Endothelial cell of umbilical vein (primary cell): Measurements from ENCODE around the gene HBEGF. TPM values are rescaled to one million over a fixed set of nuclear protein-coding genes. Genes with fewer than 3 reads are reported as not detected.

Experiments
- BruUV-seq: library from RNA; stranded (reverse); fragments of 400-500 nt; replicated peaks from 2 replicates; lab custom pipeline; 2021; lab: Mats Ljungman, UMichigan
- CTCF ChIA-PET: fragments of 300-600, 350-600 bp; sonication (Branson Sonifier 250); formaldehyde crosslinking; loops from one replicate; lab custom pipeline; 2021; ENCODE audit warnings: antibody characterized with exemption, inconsistent platforms; lab: Charles Lee
- POLR2A ChIA-PET: fragments of 300-600, 350-600 bp; sonication (Branson Sonifier 250); formaldehyde crosslinking; loops from one replicate; lab custom pipeline; 2021; ENCODE audit warnings: antibody characterized with exemption, inconsistent platforms; lab: Charles Lee
- DNase-seq: peaks from one replicate; pipeline ENCODE4 v3.0.0-alpha.2; 2011; ENCODE audit warnings: low read depth, low spot score
- FAIRE-seq: peaks from 2 replicates; lab custom pipeline; 2011; peaks lifted over from hg19 to GRCh38; lab: Jason Lieb, UNC
- H2AFZ ChIP-seq: 2 replicates; pipeline ENCODE4 v1.6.0; 2012; ENCODE audit warnings: low read depth, low read length, control low read depth, inconsistent platforms
- H3K27ac ChIP-seq: 2 replicates; pipeline ENCODE4 v1.5.1; 2011; ENCODE audit warnings: low read depth, mild to moderate bottlenecking, control low read depth, low read length, moderate library complexity; ENCODE audit not compliant: insufficient read depth
- H3K27me3 ChIP-seq, 2 experiments: 2 replicates each; pipeline versions ENCODE4 v1.6.0 to v1.6.1; 2011; ENCODE audit warnings: low read length in 2 of 2, mixed read lengths in 1 of 2; ENCODE audit not compliant: control insufficient read depth in 2 of 2, insufficient read depth in 2 of 2
- H3K36me3 ChIP-seq, 2 experiments: 2 replicates in 1 of 2; 3 replicates in 1 of 2; pipeline ENCODE4 v1.5.1; 2011; ENCODE audit warnings: low read length in 2 of 2, mild to moderate bottlenecking in 1 of 2, moderate library complexity in 1 of 2; ENCODE audit not compliant: control insufficient read depth in 2 of 2, insufficient read depth in 2 of 2; ENCODE audit errors: extremely low read depth in 1 of 2
- H3K4me1 ChIP-seq: 3 replicates; pipeline ENCODE4 v1.5.1; 2011; ENCODE audit warnings: mild to moderate bottlenecking, low read length; ENCODE audit not compliant: control insufficient read depth, insufficient read depth; ENCODE audit errors: extremely low read depth
- H3K4me2 ChIP-seq: 2 replicates; pipeline ENCODE4 v1.6.1; 2011; ENCODE audit warnings: low read length, control low read depth, mixed read lengths; ENCODE audit not compliant: insufficient read depth
- H3K4me3 ChIP-seq, 3 experiments: fragments of 200-600 bp in 1 of 3; sonication (generic), shearing (Covaris generic) in 1 of 3; replicated peaks in 1 of 3; 2 replicates each; pipeline ENCODE4 v1.5.1; 2011 to 2016; ENCODE audit warnings: control low read depth in 3 of 3, low read length in 3 of 3, mild to moderate bottlenecking in 2 of 3, inconsistent platforms in 1 of 3, low read depth in 1 of 3, moderate library complexity in 1 of 3; ENCODE audit not compliant: insufficient read depth in 1 of 3
- H3K79me2 ChIP-seq: 2 replicates; pipeline ENCODE4 v1.6.0; 2012; ENCODE audit warnings: low read length, inconsistent platforms; ENCODE audit not compliant: control insufficient read depth, insufficient read depth
- H3K9ac ChIP-seq: replicated peaks from 2 replicates; pipeline ENCODE3; 2011; ENCODE audit warnings: low read length, control low read depth; ENCODE audit not compliant: insufficient read depth; ENCODE audit errors: extremely low read depth
- H3K9me1 ChIP-seq: replicated peaks from 3 replicates; pipeline ENCODE4 v1.6.0; 2011; ENCODE audit warnings: mild to moderate bottlenecking, low read length; ENCODE audit not compliant: control insufficient read depth, insufficient read depth; ENCODE audit errors: extremely low read depth
- H3K9me3 ChIP-seq: replicated peaks from 2 replicates; pipeline ENCODE4 v1.5.1; 2012; ENCODE audit warnings: low read length, inconsistent platforms; ENCODE audit not compliant: control insufficient read depth, insufficient read depth
- H4K20me1 ChIP-seq: replicated peaks from 2 replicates; pipeline ENCODE3; 2011; ENCODE audit warnings: mild to moderate bottlenecking, low read length; ENCODE audit not compliant: control insufficient read depth, insufficient read depth; ENCODE audit errors: extremely low read depth
- EZH2 ChIP-seq: IDR thresholded peaks from 2 replicates; pipeline ENCODE4 v1.6.1; 2012; ENCODE audit warnings: borderline replicate concordance, low read depth, mild to moderate bottlenecking, moderate library complexity, low read length, inconsistent platforms; ENCODE audit not compliant: severe bottlenecking
- FOS ChIP-seq: IDR thresholded peaks from 2 replicates; pipeline ENCODE4 v1.6.1; 2011; ENCODE audit warnings: mild to moderate bottlenecking, low read length, moderate library complexity, borderline replicate concordance; ENCODE audit not compliant: insufficient read depth
- GATA2 ChIP-seq: IDR thresholded peaks from 2 replicates; pipeline ENCODE4 v1.7.0; 2011; ENCODE audit warnings: low read depth, mild to moderate bottlenecking, moderate library complexity, mixed read lengths, low read length; ENCODE audit not compliant: insufficient read length, insufficient read depth
- JUN ChIP-seq: IDR thresholded peaks from 2 replicates; pipeline ENCODE4 v1.6.1; 2011; ENCODE audit warnings: borderline replicate concordance, low read depth; ENCODE audit not compliant: insufficient read length, insufficient read depth
- MYC ChIP-seq: IDR thresholded peaks from one replicate; pipeline ENCODE4 v1.6.1; 2011; ENCODE audit warnings: mild to moderate bottlenecking, low read depth, low read length
- POLR2A ChIP-seq: IDR thresholded peaks from 2 replicates; pipeline ENCODE4 v1.6.1; 2012; ENCODE audit warnings: low read depth, mild to moderate bottlenecking, control low read depth, low read length
- POLR2AphosphoS5 ChIP-seq: IDR thresholded peaks from 2 replicates; pipeline ENCODE4 v1.6.1; 2012; ENCODE audit warnings: low read depth, mild to moderate bottlenecking, control low read depth, low read length, moderate library complexity; ENCODE audit not compliant: insufficient read depth
- dilution Hi-C: fragments of 300-500 bp; cut with MboI; formaldehyde crosslinking; loops from one replicate; pipeline ENCODE4 v1.15.0; 2019; ENCODE audit warnings: low sequenced_read_pairs; ENCODE audit not compliant: extremely low pct_ligation_motif_present
- intact Hi-C: fragments of 100-400 bp; cut with micrococcal nuclease; formaldehyde crosslinking; loops from one replicate; pipeline ENCODE4 v1.10.0; 2022
- polyA plus RNA-seq, 4 experiments: library from polyadenylated mRNA; depleted of rRNA in 3 of 4; stranded (reverse) in 3 of 4; unstranded in 1 of 4; fragments of >200 nt; gene quantifications; 2 replicates each; pipeline versions ENCODE4 v1.2.1 to v1.2.3, GENCODE V29; 2011 to 2012; ENCODE audit warnings: missing spikeins in 1 of 4
- total RNA-seq: library from RNA; stranded (reverse); gene quantifications from 2 replicates; pipeline ENCODE4 v1.2.3, GENCODE V29; 2021
- TF ChIP-seq, protein P1 (sequence below), 2 donors: IDR thresholded peaks; 1 replicate in 1 of 2; 2 replicates in 1 of 2; pipeline ENCODE4 v1.5.1; 2011; ENCODE audit warnings: low read length in 2 of 2, mild to moderate bottlenecking in 2 of 2, moderate library complexity in 2 of 2, control low read depth in 1 of 2, inconsistent platforms in 1 of 2, low read depth in 1 of 2; ENCODE audit not compliant: insufficient read depth in 1 of 2; ENCODE audit errors: extremely low read depth in 1 of 2
- TF ChIP-seq, protein P2 (sequence below): IDR thresholded peaks from 2 replicates; pipeline ENCODE4 v1.6.1; 2011; ENCODE audit not compliant: insufficient read depth, insufficient read length

Gene HBEGF
- total and polyA plus RNA-seq, 2 donors (not counting 3 experiments of a cell fraction or from before 2014, with no cell fraction given), result 33.2 to 79.8 TPM

DNA sequence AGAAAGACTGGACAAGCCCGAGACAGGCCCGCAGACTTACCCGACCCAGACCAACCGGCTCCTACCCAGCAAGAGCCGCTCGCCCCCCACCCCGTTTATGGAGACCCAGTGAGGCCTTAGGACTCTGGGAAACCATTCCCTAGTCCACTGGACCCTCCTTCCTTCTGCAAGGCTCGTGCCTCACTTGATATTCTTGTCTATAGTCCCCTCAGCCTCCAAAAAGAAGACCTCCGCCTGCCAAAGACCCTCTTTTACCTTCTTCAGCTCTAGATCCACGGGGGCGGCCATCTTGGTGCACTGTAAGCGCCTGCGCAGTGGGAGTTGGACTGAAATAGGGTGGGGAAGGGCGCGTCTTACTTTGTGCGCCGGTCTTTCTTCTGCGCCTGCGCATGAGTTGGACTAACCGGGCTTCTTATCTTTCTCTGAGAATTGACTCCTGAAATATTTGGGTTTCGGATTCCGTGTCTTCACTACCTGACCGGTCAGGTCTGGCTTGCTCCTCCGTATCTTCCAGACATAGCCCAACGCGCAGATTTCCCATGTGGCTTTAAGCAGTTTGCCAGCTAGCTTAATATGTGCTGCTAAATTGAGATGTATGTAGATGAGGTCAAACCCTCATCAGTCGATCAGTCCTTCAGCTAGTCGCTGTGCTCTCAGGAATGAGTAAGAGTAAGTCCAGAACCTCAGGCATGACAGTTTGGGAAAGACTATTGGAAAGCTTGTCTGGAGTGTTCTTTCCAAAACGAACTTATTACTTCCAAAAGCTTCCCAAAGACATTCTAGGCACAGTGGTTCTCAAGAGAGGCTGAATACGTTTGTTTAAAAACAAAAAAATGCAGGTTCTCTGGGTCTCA is 43.4 kb downstream of the HBEGF start, which contains the start of gene PFDN1:
PFDN1 (minus strand) TSS at position 316 of the 854 bp plus-strand sequence; CDS start at position 288, 28 bp downstream.
- Histone ChIP-seq H3K36me3 (no peaks in the 10 kb centered on the region), H4K20me1 (no peaks in the 10 kb centered on the region), H3K9ac (peak within 1 kb of the TSS; percentile 96), H3K4me1 (peaks cover 23% of the 10 kb centered on the region), H3K4me2 (peak within 1 kb of the TSS; percentile 85), H2AFZ (peak within 1 kb of the TSS; percentile 61), H3K9me1 (no peaks in the 10 kb centered on the region), H3K9me3 (no peaks in the 10 kb centered on the region), H3K27me3 (no peaks in the 10 kb centered on the region), H3K79me2 (peaks cover 30% of the 10 kb centered on the region), H3K27ac (peak within 1 kb of the TSS; percentile 85), H3K4me3 (peak within 1 kb of the TSS; percentile 95 to 98 (median 95))
- intact Hi-C loops (loop anchor here (1.0 kb wide), 2 partner anchors 8 to 43 kb away; partner anchors contain the start of gene HBEGF), dilution Hi-C loops (no loop called here)
- TF ChIP-seq POLR2AphosphoS5 (peak; percentile 56), MYC (no peak), POLR2A (peak; percentile 81), GATA2 (peak; percentile 50)
- TSS peak; percentile 83 for BruUV-seq
- ChIA-PET POLR2A (interaction anchor here (0.6 to 2.5 kb wide), 4 partner anchors 9 to 43 kb away, joined by 3 to 18 read pairs (median 8); partner anchors contain the start of gene HBEGF), CTCF (interaction anchor here (1.1 to 2.9 kb wide), 7 partner anchors 9 to 63 kb away, joined by 4 to 21 read pairs (median 5); partner anchors contain the start of gene HBEGF)
- FAIRE-seq (peak; percentile 87), DNase-seq (peak; percentile 96)

DNA sequence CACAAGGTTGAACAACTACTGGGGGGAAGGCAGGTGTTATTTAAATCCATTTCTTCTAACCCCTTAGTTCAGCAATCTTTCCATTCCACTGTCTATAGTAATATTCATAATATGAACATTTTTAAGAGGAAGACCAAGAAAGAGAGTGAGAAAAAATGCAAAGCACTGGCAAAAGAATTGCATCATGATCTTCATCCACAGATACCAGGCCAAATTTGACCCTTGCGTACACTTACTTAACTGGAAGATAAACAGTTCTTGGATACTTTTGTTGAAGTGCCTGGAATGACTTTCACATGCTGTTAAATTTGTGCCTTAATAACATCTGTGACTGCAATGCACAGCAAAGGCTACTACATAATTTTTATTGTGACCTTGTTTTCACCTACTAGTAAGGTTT is 45.3 kb downstream of the HBEGF start:
- ChIA-PET CTCF (no interaction called here), POLR2A (interaction anchor here (1.2 to 2.5 kb wide), 3 partner anchors 11 to 46 kb away, joined by 3 to 18 read pairs (median 11); partner anchors contain the start of gene HBEGF)
- Histone ChIP-seq H3K79me2 (peaks cover 45% of the 10 kb centered on the region), H3K27me3 (no peaks in the 10 kb centered on the region), H3K4me2 (peak overlapping the region; percentile 85), H3K27ac (no peak overlapping the region), H3K9ac (no peak overlapping the region), H3K9me3 (no peaks in the 10 kb centered on the region), H3K36me3 (no peaks in the 10 kb centered on the region), H4K20me1 (no peaks in the 10 kb centered on the region), H2AFZ (no peak overlapping the region), H3K9me1 (no peaks in the 10 kb centered on the region), H3K4me1 (peaks cover 42% of the 10 kb centered on the region), H3K4me3 (no peak overlapping the region)
- no peak for DNase-seq
- dilution Hi-C loops, result no loop called here
- FAIRE-seq, result no peak
- BruUV-seq, result no TSS peak
- no peak for TF ChIP-seq MYC
- TF ChIP-seq, protein P1, sequence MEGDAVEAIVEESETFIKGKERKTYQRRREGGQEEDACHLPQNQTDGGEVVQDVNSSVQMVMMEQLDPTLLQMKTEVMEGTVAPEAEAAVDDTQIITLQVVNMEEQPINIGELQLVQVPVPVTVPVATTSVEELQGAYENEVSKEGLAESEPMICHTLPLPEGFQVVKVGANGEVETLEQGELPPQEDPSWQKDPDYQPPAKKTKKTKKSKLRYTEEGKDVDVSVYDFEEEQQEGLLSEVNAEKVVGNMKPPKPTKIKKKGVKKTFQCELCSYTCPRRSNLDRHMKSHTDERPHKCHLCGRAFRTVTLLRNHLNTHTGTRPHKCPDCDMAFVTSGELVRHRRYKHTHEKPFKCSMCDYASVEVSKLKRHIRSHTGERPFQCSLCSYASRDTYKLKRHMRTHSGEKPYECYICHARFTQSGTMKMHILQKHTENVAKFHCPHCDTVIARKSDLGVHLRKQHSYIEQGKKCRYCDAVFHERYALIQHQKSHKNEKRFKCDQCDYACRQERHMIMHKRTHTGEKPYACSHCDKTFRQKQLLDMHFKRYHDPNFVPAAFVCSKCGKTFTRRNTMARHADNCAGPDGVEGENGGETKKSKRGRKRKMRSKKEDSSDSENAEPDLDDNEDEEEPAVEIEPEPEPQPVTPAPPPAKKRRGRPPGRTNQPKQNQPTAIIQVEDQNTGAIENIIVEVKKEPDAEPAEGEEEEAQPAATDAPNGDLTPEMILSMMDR (IDR thresholded peaks at IDR 0.05; ENCODE audit: extremely low read depth in 1 of 2, insufficient read depth in 1 of 2, low read depth in 1 of 2, low read length in 2 of 2), result no peak
- TF ChIP-seq POLR2AphosphoS5, result no peak
- TF ChIP-seq GATA2, result no peak
- TF ChIP-seq FOS, result no peak
- TF ChIP-seq EZH2, result no peak
- no peak for TF ChIP-seq POLR2A
- TF ChIP-seq, protein P2, sequence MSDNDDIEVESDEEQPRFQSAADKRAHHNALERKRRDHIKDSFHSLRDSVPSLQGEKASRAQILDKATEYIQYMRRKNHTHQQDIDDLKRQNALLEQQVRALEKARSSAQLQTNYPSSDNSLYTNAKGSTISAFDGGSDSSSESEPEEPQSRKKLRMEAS, result no peak
- TF ChIP-seq JUN, result no peak
- intact Hi-C loops, result no loop called here
